Measurements from ENCODE around the gene SNRPD3.

GRCh38 chr22:24595228-24595627 lies 39.4 kb downstream of the SNRPD3 start:
- TF ChIP-seq RBM25 (IDR thresholded peaks at IDR 0.05; ENCODE audit: low read depth, low read length, severe bottlenecking): no peak
- TF ChIP-seq TAF9B (IDR thresholded peaks at IDR 0.05; ENCODE audit: partially characterized antibody): no peak
- no peak for TF ChIP-seq ESRRA (IDR thresholded peaks at IDR 0.05; ENCODE audit: borderline replicate concordance, low read depth)
- TF ChIP-seq POLR3A (IDR thresholded peaks at IDR 0.05; ENCODE audit: borderline replicate concordance, extremely low read depth, insufficient read depth, insufficient read length): no peak
- TF ChIP-seq RFX1 (IDR thresholded peaks at IDR 0.05): no peak
- TF ChIP-seq CBX1 (IDR thresholded peaks at IDR 0.05; ENCODE audit: low read depth): no peak
- TF ChIP-seq ARID3A (IDR thresholded peaks at IDR 0.05; ENCODE audit: borderline replicate concordance, low read depth, low read length): no peak
- TF ChIP-seq, protein P1, sequence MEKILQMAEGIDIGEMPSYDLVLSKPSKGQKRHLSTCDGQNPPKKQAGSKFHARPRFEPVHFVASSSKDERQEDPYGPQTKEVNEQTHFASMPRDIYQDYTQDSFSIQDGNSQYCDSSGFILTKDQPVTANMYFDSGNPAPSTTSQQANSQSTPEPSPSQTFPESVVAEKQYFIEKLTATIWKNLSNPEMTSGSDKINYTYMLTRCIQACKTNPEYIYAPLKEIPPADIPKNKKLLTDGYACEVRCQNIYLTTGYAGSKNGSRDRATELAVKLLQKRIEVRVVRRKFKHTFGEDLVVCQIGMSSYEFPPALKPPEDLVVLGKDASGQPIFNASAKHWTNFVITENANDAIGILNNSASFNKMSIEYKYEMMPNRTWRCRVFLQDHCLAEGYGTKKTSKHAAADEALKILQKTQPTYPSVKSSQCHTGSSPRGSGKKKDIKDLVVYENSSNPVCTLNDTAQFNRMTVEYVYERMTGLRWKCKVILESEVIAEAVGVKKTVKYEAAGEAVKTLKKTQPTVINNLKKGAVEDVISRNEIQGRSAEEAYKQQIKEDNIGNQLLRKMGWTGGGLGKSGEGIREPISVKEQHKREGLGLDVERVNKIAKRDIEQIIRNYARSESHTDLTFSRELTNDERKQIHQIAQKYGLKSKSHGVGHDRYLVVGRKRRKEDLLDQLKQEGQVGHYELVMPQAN (IDR thresholded peaks at IDR 0.05; ENCODE audit: borderline replicate concordance): no peak
- TF ChIP-seq, protein P2, sequence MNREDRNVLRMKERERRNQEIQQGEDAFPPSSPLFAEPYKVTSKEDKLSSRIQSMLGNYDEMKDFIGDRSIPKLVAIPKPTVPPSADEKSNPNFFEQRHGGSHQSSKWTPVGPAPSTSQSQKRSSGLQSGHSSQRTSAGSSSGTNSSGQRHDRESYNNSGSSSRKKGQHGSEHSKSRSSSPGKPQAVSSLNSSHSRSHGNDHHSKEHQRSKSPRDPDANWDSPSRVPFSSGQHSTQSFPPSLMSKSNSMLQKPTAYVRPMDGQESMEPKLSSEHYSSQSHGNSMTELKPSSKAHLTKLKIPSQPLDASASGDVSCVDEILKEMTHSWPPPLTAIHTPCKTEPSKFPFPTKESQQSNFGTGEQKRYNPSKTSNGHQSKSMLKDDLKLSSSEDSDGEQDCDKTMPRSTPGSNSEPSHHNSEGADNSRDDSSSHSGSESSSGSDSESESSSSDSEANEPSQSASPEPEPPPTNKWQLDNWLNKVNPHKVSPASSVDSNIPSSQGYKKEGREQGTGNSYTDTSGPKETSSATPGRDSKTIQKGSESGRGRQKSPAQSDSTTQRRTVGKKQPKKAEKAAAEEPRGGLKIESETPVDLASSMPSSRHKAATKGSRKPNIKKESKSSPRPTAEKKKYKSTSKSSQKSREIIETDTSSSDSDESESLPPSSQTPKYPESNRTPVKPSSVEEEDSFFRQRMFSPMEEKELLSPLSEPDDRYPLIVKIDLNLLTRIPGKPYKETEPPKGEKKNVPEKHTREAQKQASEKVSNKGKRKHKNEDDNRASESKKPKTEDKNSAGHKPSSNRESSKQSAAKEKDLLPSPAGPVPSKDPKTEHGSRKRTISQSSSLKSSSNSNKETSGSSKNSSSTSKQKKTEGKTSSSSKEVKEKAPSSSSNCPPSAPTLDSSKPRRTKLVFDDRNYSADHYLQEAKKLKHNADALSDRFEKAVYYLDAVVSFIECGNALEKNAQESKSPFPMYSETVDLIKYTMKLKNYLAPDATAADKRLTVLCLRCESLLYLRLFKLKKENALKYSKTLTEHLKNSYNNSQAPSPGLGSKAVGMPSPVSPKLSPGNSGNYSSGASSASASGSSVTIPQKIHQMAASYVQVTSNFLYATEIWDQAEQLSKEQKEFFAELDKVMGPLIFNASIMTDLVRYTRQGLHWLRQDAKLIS (CRISPR knock-in tag; IDR thresholded peaks at IDR 0.05): no peak
- no peak for TF ChIP-seq ZNF589 (CRISPR knock-in tag; IDR thresholded peaks at IDR 0.05; ENCODE audit: low read depth)
- no peak for TF ChIP-seq TAF1 (IDR thresholded peaks at IDR 0.05; ENCODE audit: control insufficient read depth, extremely low read depth, insufficient read depth, low read length, severe bottlenecking)
